GM18505 (cell line): ENCODE results near the gene PCDHB4.
"Not testable (repeated sequence)": the region's sequence is repeated elsewhere in the genome, so short reads cannot be mapped to it uniquely, and the experiment has no call there.

Source experiments
- ATAC-seq: cut with Tn5 transposase; IDR thresholded peaks from one replicate; pipeline ENCODE4 v1.9.1; 2021; ENCODE audit not compliant: unreplicated experiment
- POLR2A ChIP-seq: IDR thresholded peaks from 4 replicates; pipeline ENCODE4 v1.6.1; 2011; ENCODE audit warnings: borderline replicate concordance; ENCODE audit not compliant: insufficient read depth, insufficient read length; ENCODE audit errors: extremely low read depth

The PCDHB4 gene

DNA sequence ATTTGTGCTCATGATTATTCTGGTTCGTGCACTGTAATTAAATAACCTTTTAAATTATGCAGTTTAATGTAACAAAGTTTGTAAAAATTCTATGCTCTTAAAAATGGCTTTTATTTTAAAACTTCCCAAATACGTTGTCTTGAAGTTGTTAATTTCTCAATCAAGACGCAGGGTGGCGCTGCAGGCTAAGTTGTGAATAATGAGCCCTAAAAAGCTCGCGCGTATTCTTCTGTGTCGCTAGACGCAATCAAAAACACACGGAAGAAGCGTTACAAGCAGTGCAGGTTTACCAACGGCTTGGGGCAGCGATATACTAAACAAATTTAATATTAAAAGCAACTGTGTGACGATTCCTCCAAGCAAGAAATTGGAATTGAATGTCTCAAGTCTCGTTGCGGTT lies at the start of gene PCDHB4:
Gene PCDHB4 (plus strand): TSS at position 256 of the 400 bp plus-strand sequence. CDS start 181 bp downstream, outside the sequence.
- no peak for ATAC-seq
- TF ChIP-seq POLR2A: no peak

GRCh38 chr5:141077826-141078225 lies 43.8 kb upstream of the PCDHB4 start:
- ATAC-seq: no peak
- no peak for TF ChIP-seq POLR2A

- no peak for TF ChIP-seq POLR2A
- no peak for ATAC-seq
Measured at GRCh38 chr5:141082228-141082627, 39.4 kb upstream of the PCDHB4 start.

GRCh38 chr5:141084487-141084989 lies 37.1 kb upstream of the PCDHB4 start:
- ATAC-seq: peak; percentile 76
- TF ChIP-seq POLR2A: no peak

- ATAC-seq: no peak
- no peak for TF ChIP-seq POLR2A
Measured at GRCh38 chr5:141094481-141095262, 26.9 kb upstream of the PCDHB4 start, which contains the start of gene PCDHB2. TSS of gene PCDHB2 (plus strand) at chr5:141094615. CDS start at chr5:141094791, 176 bp downstream.

DNA sequence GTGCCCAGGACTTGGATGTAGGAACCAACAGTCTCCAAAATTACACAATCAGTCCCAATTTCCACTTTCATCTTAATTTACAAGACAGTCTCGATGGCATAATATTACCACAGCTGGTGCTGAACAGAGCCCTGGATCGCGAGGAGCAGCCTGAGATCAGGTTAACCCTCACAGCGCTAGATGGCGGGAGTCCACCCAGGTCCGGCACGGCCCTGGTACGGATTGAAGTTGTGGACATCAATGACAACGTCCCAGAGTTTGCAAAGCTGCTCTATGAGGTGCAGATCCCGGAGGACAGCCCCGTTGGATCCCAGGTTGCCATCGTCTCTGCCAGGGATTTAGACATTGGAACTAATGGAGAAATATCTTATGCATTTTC lies 26.4 kb upstream of the PCDHB4 start:
- ATAC-seq: no peak
- no peak for TF ChIP-seq POLR2A

DNA sequence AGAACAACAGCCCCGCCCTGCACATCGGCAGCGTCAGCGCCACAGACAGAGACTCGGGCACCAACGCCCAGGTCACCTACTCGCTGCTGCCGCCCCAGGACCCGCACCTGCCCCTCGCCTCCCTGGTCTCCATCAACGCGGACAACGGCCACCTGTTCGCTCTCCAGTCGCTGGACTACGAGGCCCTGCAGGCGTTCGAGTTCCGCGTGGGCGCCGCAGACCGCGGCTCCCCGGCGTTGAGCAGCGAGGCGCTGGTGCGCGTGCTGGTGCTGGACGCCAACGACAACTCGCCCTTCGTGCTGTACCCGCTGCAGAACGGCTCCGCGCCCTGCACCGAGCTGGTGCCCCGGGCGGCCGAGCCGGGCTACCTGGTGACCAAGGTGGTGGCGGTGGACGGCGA lies 25.4 kb upstream of the PCDHB4 start:
- ATAC-seq: not testable (repeated sequence)

GRCh38 chr5:141096586-141096985 lies 25.0 kb upstream of the PCDHB4 start:
- not testable (repeated sequence) for ATAC-seq

DNA sequence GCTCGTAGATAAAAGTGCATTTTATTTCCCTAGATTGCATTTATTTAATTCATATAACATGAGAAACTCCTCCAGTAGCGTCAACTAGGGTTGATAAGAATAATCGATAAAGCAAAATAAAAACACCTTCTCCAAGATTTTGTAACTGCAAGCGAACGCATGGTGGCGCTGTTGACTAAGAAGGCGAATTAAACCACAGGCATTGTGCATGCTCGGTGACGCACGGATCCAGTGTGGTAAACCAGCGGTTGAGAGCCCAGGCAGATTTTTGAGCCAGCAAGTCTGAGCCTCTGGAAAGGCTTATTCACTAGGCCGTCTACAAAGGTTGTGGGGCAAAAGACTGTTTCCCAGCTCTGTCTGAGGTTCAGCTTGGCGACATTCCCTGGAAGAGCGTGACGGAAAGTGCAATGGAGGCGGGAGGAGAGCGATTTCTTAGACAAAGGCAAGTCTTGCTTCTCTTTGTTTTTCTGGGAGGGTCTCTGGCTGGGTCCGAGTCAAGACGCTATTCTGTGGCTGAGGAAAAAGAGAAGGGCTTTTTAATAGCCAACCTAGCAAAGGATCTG lies 21.3 kb upstream of the PCDHB4 start, which contains the start of gene PCDHB3:
Gene PCDHB3 (plus strand): TSS at position 231 of the 563 bp plus-strand sequence. CDS start 177 bp downstream, at position 408.
- ATAC-seq: no peak
- no peak for TF ChIP-seq POLR2A

DNA sequence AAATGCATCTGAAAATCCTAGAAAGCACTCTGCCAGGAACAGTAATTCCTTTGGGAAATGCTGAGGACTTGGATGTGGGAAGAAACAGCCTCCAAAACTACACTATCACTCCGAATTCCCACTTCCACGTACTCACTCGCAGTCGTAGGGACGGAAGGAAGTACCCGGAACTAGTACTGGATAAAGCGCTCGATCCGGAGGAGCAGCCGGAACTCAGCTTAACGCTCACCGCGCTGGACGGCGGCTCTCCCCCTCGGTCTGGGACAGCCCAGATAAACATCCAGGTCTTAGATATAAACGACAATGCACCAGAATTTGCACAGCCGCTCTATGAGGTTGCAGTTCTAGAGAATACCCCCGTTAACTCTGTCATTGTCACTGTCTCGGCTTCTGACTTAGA lies 20.6 kb upstream of the PCDHB4 start:
- TF ChIP-seq POLR2A: no peak
- ATAC-seq: no peak

- ATAC-seq: not testable (repeated sequence)
Measured at GRCh38 chr5:141102070-141102469, 19.5 kb upstream of the PCDHB4 start.

DNA sequence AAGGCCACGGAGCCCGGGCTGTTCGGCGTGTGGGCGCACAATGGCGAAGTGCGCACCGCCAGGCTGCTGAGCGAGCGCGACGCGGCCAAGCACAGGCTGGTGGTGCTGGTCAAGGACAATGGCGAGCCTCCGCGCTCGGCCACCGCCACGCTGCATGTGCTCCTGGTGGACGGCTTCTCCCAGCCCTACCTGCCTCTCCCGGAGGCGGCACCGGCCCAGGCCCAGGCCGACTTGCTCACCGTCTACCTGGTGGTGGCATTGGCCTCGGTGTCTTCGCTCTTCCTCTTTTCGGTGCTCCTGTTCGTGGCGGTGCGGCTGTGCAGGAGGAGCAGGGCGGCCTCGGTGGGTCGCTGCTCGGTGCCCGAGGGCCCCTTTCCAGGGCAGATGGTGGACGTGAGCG lies 19.1 kb upstream of the PCDHB4 start:
- ATAC-seq: not testable (repeated sequence)

GRCh38 chr5:141105350-141105749 lies 16.3 kb upstream of the PCDHB4 start:
- ATAC-seq: no peak
- TF ChIP-seq POLR2A: no peak

GRCh38 chr5:141119250-141119649 lies 2.4 kb upstream of the PCDHB4 start:
- no peak for TF ChIP-seq POLR2A
- ATAC-seq: no peak

DNA sequence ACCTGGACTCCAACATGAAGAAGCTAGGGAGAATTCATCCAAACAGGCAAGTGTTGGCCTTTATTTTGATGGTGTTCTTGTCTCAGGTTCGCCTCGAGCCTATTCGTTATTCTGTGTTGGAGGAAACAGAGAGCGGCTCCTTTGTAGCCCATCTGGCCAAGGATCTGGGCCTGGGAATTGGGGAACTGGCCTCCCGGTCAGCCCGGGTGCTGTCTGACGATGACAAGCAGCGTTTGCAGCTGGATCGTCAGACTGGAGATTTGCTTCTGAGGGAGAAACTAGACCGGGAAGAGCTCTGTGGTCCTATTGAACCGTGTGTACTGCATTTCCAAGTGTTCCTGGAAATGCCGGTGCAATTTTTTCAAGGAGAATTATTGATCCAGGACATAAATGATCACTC lies 367 bp downstream of the PCDHB4 start:
- no peak for TF ChIP-seq POLR2A
- ATAC-seq: no peak

- not testable (repeated sequence) for ATAC-seq
Measured at GRCh38 chr5:141123396-141124135, 1.9 kb downstream of the PCDHB4 start.
